Mesenteric fat pad (tissue), 1 donor: ENCODE results near the gene COL8A1. TPM values are rescaled to one million over a fixed set of nuclear protein-coding genes. Genes with fewer than 3 reads are reported as not detected.
"Not testable (repeated sequence)": the region's sequence is repeated elsewhere in the genome, so short reads cannot be mapped to it uniquely, and the experiment has no call there.

ENCODE experiments used
- DNase-seq: peaks from one replicate; pipeline ENCODE4 v3.0.0-alpha.2; 2020; ENCODE audit warnings: low spot score
- total RNA-seq: library from RNA; stranded (reverse); fragmentation: NEBNext Ultra II Directional; extraction: Animal tissue kit (Norgen Biotek cat#: 25700); gene quantifications from one replicate; pipeline ENCODE4 v1.2.1, GENCODE V29; 2021
- donor health status: DM: yes; HTN: yes; CAD: no.

The COL8A1 gene
- total RNA-seq, 1 donor from 2014 or later, result 18.5 TPM

GRCh38 chr3:99706410-99706809 lies 68.0 kb downstream of the COL8A1 start:
- DNase-seq, result no peak

GRCh38 chr3:99708207-99708745 lies 69.9 kb downstream of the COL8A1 start:
- no peak for DNase-seq

- DNase-seq, result no peak
Measured at GRCh38 chr3:99709686-99710085, 71.3 kb downstream of the COL8A1 start.

GRCh38 chr3:99710094-99710493 lies 71.7 kb downstream of the COL8A1 start:
- no peak for DNase-seq

- no peak for DNase-seq
Measured at GRCh38 chr3:99711351-99711750, 73.0 kb downstream of the COL8A1 start.

GRCh38 chr3:99712291-99712954 lies 74.0 kb downstream of the COL8A1 start:
- DNase-seq, result no peak

GRCh38 chr3:99713440-99713839 lies 75.0 kb downstream of the COL8A1 start:
- no peak for DNase-seq

GRCh38 chr3:99714146-99714545 lies 75.8 kb downstream of the COL8A1 start:
- DNase-seq, result no peak

GRCh38 chr3:99714575-99714974 lies 76.2 kb downstream of the COL8A1 start:
- DNase-seq, result no peak

GRCh38 chr3:99716463-99716995 lies 78.1 kb downstream of the COL8A1 start:
- no peak for DNase-seq

GRCh38 chr3:99720985-99721632 lies 82.7 kb downstream of the COL8A1 start:
- DNase-seq, result no peak

- no peak for DNase-seq
Measured at GRCh38 chr3:99721633-99722007, 83.2 kb downstream of the COL8A1 start.

- no peak for DNase-seq
Measured at GRCh38 chr3:99724276-99724675, 85.9 kb downstream of the COL8A1 start.

GRCh38 chr3:99730870-99731269 lies 92.5 kb downstream of the COL8A1 start:
- no peak for DNase-seq

GRCh38 chr3:99731499-99731898 lies 93.1 kb downstream of the COL8A1 start:
- no peak for DNase-seq

GRCh38 chr3:99740371-99740770 lies 102.0 kb downstream of the COL8A1 start:
- not testable (repeated sequence) for DNase-seq

GRCh38 chr3:99741588-99741987 lies 103.2 kb downstream of the COL8A1 start:
- no peak for DNase-seq

- DNase-seq, result no peak
Measured at GRCh38 chr3:99747915-99748314, 109.5 kb downstream of the COL8A1 start.

GRCh38 chr3:99751649-99752048 lies 113.3 kb downstream of the COL8A1 start:
- DNase-seq, result no peak

GRCh38 chr3:99753268-99753975 lies 115.0 kb downstream of the COL8A1 start:
- DNase-seq, result no peak

- DNase-seq, result no peak
Measured at GRCh38 chr3:99755831-99756230, 117.4 kb downstream of the COL8A1 start.

- no peak for DNase-seq
Measured at GRCh38 chr3:99757966-99758365, 119.6 kb downstream of the COL8A1 start.
